HG02798 (cell line): Measurements from ENCODE around the gene GJE1.

Experiments
- ATAC-seq: cut with Tn5 transposase; IDR thresholded peaks from one replicate; pipeline ENCODE4 v1.9.1; 2021; ENCODE audit warnings: mild to moderate bottlenecking; ENCODE audit not compliant: unreplicated experiment, poor library complexity

GJE1 gene

GRCh38 chr6:142162780-142163179 is 30.1 kb downstream of the GJE1 start:
- ATAC-seq, result no peak

GRCh38 chr6:142165227-142165626 is 32.5 kb downstream of the GJE1 start:
- ATAC-seq, result no peak

GRCh38 chr6:142167071-142167470 is 34.3 kb downstream of the GJE1 start:
- ATAC-seq, result no peak

GRCh38 chr6:142167486-142167885 is 34.8 kb downstream of the GJE1 start:
- ATAC-seq, result no peak

- no peak for ATAC-seq
These were observed 38.6 kb downstream of the GJE1 start for GRCh38 chr6:142171351-142171750.

GRCh38 chr6:142172758-142173157 is 40.0 kb downstream of the GJE1 start:
- no peak for ATAC-seq

- ATAC-seq, result no peak
These were observed 41.3 kb downstream of the GJE1 start for GRCh38 chr6:142173980-142174379.

- ATAC-seq, result no peak
These were observed 42.0 kb downstream of the GJE1 start for GRCh38 chr6:142174703-142175102.

GRCh38 chr6:142178129-142178528 is 45.4 kb downstream of the GJE1 start:
- ATAC-seq, result no peak

GRCh38 chr6:142182004-142182403 is 49.3 kb downstream of the GJE1 start:
- ATAC-seq, result no peak

GRCh38 chr6:142183351-142183750 is 50.6 kb downstream of the GJE1 start:
- ATAC-seq, result no peak

- ATAC-seq, result no peak
These were observed 51.6 kb downstream of the GJE1 start for GRCh38 chr6:142184307-142184706.
